H9 (cell line): ENCODE data around the gene ACVR2B. TPM values are rescaled to one million over a fixed set of nuclear protein-coding genes. Genes with fewer than 3 reads are reported as not detected.

Experiments
- DNase-seq: peaks from one replicate; pipeline ENCODE4 v3.0.0-alpha.2; 2017
- H2AFZ ChIP-seq: one replicate; pipeline ENCODE4 v1.6.1; 2013; ENCODE audit warnings: mild to moderate bottlenecking, low read length, control low read depth, moderate library complexity
- H2AK5ac ChIP-seq: 2 replicates; pipeline ENCODE4 v1.6.1; 2013; ENCODE audit warnings: low read length, control low read depth, mixed read lengths; ENCODE audit not compliant: insufficient read length
- H2BK120ac ChIP-seq: one replicate; pipeline ENCODE4 v1.6.1; 2013; ENCODE audit warnings: low read depth, mild to moderate bottlenecking, low read length, control low read depth, inconsistent platforms; ENCODE audit not compliant: poor library complexity, severe bottlenecking
- H2BK12ac ChIP-seq: 2 replicates; pipeline ENCODE4 v1.6.1; 2013; ENCODE audit warnings: low read length, control low read depth, mixed read lengths, low read depth; ENCODE audit not compliant: insufficient read length
- H2BK15ac ChIP-seq: 2 replicates; pipeline ENCODE4 v1.6.1; 2013; ENCODE audit warnings: low read depth, low read length, control low read depth
- H2BK20ac ChIP-seq: one replicate; pipeline ENCODE4 v1.6.1; 2013; ENCODE audit warnings: low read depth, mild to moderate bottlenecking, low read length, control low read depth, inconsistent platforms; ENCODE audit not compliant: poor library complexity, severe bottlenecking
- H2BK5ac ChIP-seq: 2 replicates; pipeline ENCODE4 v1.6.1; 2013; ENCODE audit warnings: low read length, control low read depth, mixed read lengths; ENCODE audit not compliant: insufficient read length
- H3K14ac ChIP-seq: 2 replicates; pipeline ENCODE4 v1.6.1; 2013; ENCODE audit warnings: low read length, control low read depth; ENCODE audit not compliant: insufficient read depth
- H3K18ac ChIP-seq: 2 replicates; pipeline ENCODE4 v1.6.1; 2013; ENCODE audit warnings: low read depth, mild to moderate bottlenecking, mixed read lengths, low read length, control low read depth; ENCODE audit not compliant: insufficient read length
- H3K23ac ChIP-seq: 2 replicates; pipeline ENCODE4 v1.6.1; 2013; ENCODE audit warnings: low read length, control low read depth, mixed read lengths, low read depth; ENCODE audit not compliant: insufficient read length
- H3K23me2 ChIP-seq: 2 replicates; pipeline ENCODE4 v1.6.1; 2013; ENCODE audit warnings: low read depth, mild to moderate bottlenecking, mixed read lengths, low read length, control low read depth; ENCODE audit not compliant: insufficient read length, poor library complexity, severe bottlenecking
- H3K27ac ChIP-seq: 2 replicates; pipeline ENCODE4 v1.5.1; 2013; ENCODE audit warnings: low read length, control low read depth, mixed read lengths, low read depth; ENCODE audit not compliant: insufficient read length
- H3K27me3 ChIP-seq: 2 replicates; pipeline ENCODE4 v1.6.1; 2013; ENCODE audit warnings: low read length, control low read depth, inconsistent platforms; ENCODE audit not compliant: insufficient read depth
- H3K4ac ChIP-seq: 2 replicates; pipeline ENCODE4 v1.6.1; 2013; ENCODE audit warnings: low read depth, mild to moderate bottlenecking, control low read depth, inconsistent platforms, low read length, moderate library complexity
- H3K4me1 ChIP-seq: 2 replicates; pipeline ENCODE4 v1.6.1; 2013; ENCODE audit warnings: low read length, control low read depth, inconsistent platforms; ENCODE audit not compliant: insufficient read depth
- H3K4me2 ChIP-seq: 2 replicates; pipeline ENCODE4 v1.6.1; 2013; ENCODE audit warnings: low read length, control low read depth, mixed read lengths; ENCODE audit not compliant: insufficient read length, insufficient read depth
- H3K56ac ChIP-seq: 2 replicates; pipeline ENCODE4 v1.6.1; 2013; ENCODE audit warnings: low read depth, mild to moderate bottlenecking, mixed read lengths, low read length, control low read depth; ENCODE audit not compliant: insufficient read length
- H3K79me1 ChIP-seq: 2 replicates; pipeline ENCODE4 v1.6.1; 2013; ENCODE audit warnings: low read depth, mild to moderate bottlenecking, moderate library complexity, low read length, control low read depth, inconsistent platforms; ENCODE audit not compliant: insufficient read depth, poor library complexity, severe bottlenecking
- H3K79me2 ChIP-seq: 2 replicates; pipeline ENCODE4 v1.6.1; 2013; ENCODE audit warnings: low read length, control low read depth, inconsistent platforms; ENCODE audit not compliant: insufficient read depth
- H3K9ac ChIP-seq: 2 replicates; pipeline ENCODE4 v1.6.1; 2013; ENCODE audit warnings: low read length, control low read depth, mixed read lengths; ENCODE audit not compliant: insufficient read length; ENCODE audit errors: extremely low read depth
- H3K9me3 ChIP-seq: one replicate; pipeline ENCODE4 v1.6.1; 2013; ENCODE audit warnings: low read depth, low read length, inconsistent platforms; ENCODE audit not compliant: control insufficient read depth
- H3T11ph ChIP-seq: one replicate; pipeline ENCODE4 v1.6.1; 2013; ENCODE audit warnings: mild to moderate bottlenecking, low read length, control low read depth, inconsistent platforms
- H4K20me1 ChIP-seq: one replicate; pipeline ENCODE4 v1.6.1; 2013; ENCODE audit not compliant: control insufficient read depth, insufficient read length, insufficient read depth
- H4K5ac ChIP-seq: 2 replicates; pipeline ENCODE4 v1.6.1; 2013; ENCODE audit warnings: low read depth, mild to moderate bottlenecking, mixed read lengths, low read length, control low read depth; ENCODE audit not compliant: insufficient read length
- H4K8ac ChIP-seq: replicated peaks from 2 replicates; pipeline ENCODE4 v1.6.1; 2013; ENCODE audit warnings: low read length, control low read depth, mixed read lengths, low read depth; ENCODE audit not compliant: insufficient read length
- H4K91ac ChIP-seq: 2 replicates; pipeline ENCODE4 v1.6.1; 2013; ENCODE audit warnings: low read depth, mild to moderate bottlenecking, moderate library complexity, mixed read lengths, low read length, control low read depth; ENCODE audit not compliant: insufficient read length
- H3K27ac Mint-ChIP-seq, 3 experiments: 2 replicates in 2 of 3; 3 replicates in 1 of 3; pipeline ENCODE4 v1.8.0; 2020 to 2021; ENCODE audit warnings: mixed read lengths in 3 of 3, mild to moderate bottlenecking in 1 of 3, moderate library complexity in 1 of 3
- H3K27me3 Mint-ChIP-seq: 2 replicates; pipeline ENCODE4 v1.8.0; 2021; ENCODE audit warnings: low read depth, mild to moderate bottlenecking, moderate library complexity, mixed read lengths
- H3K36me3 Mint-ChIP-seq, 3 experiments: 2 replicates in 2 of 3; 3 replicates in 1 of 3; pipeline ENCODE4 v1.8.0; 2020 to 2021; ENCODE audit warnings: low read depth in 3 of 3, mixed read lengths in 3 of 3; ENCODE audit not compliant: insufficient read depth in 1 of 3
- H3K4me1 Mint-ChIP-seq, 2 experiments: 2 replicates each; pipeline ENCODE4 v1.8.0; 2020; ENCODE audit warnings: mixed read lengths in 2 of 2
- H3K4me3 Mint-ChIP-seq, 2 experiments: 2 replicates in 1 of 2; 3 replicates in 1 of 2; pipeline ENCODE4 v1.8.0; 2020 to 2021; ENCODE audit warnings: mild to moderate bottlenecking in 2 of 2, mixed read lengths in 2 of 2, moderate library complexity in 1 of 2
- H3K9me3 Mint-ChIP-seq, 2 experiments: 2 replicates in 1 of 2; 3 replicates in 1 of 2; pipeline ENCODE4 v1.8.0; 2020; ENCODE audit warnings: mild to moderate bottlenecking in 2 of 2, mixed read lengths in 2 of 2, moderate library complexity in 1 of 2
- WGBS: extraction: QIAGEN DNeasy Blood & Tissue Kit; methylation state at CpG from one replicate; pipeline ENCODE4 v1.1.7; 2013; ENCODE audit warnings: missing lambda C conversion rate, low lambda C conversion rate, mixed read lengths; ENCODE audit not compliant: insufficient read length; ENCODE audit errors: extremely low coverage; 5-methylcytosine and 5-hydroxymethylcytosine counted together
- total RNA-seq: library from RNA; stranded (reverse); gene quantifications from 2 replicates; pipeline ENCODE4 v1.2.1, GENCODE V29; 2021
- TF ChIP-seq, protein P1 (sequence below): fragments of 200-600 bp; sonication (generic); conservative IDR thresholded peaks from 3 replicates; pipeline ENCODE4 v1.8.0; 2021; ENCODE audit warnings: antibody characterized with exemption, mild to moderate bottlenecking

ACVR2B gene
- total RNA-seq, 1 experiment from 2014 or later: 105 TPM

DNA sequence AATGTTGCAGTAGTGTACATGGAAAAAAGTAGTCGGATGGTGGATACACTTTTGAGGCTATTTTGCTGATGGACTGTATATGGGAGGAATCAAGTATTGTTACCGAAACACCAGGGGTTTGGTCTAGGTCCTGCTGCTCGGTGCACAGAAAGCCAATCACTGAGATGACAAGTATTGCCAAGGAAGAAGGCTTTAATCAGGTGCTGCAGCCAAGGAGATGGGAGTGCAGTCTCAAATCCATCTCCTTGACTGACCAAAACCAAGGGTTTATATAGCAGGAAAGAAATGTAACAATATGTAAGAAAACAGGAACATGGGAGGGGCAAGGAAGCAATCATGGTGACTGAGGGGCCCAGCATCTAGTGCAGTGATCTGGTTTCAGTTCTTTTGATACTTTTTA, 2.8 kb upstream of the ACVR2B start:
- H3K9ac ChIP-seq: no peak overlapping the region
- no peak overlapping the region for H3K18ac ChIP-seq
- no peak overlapping the region for H2BK12ac ChIP-seq
- H2BK20ac ChIP-seq: no peak overlapping the region
- H3K9me3 ChIP-seq: no peaks in the 10 kb centered on the region
- peaks cover 2% of the 10 kb centered on the region for H4K20me1 ChIP-seq
- H2BK5ac ChIP-seq: no peak overlapping the region
- no peak overlapping the region for H4K8ac ChIP-seq
- H3K79me2 ChIP-seq: peaks cover under 1% of the 10 kb centered on the region; the same call in 1 of the 2 replicates
- no peak overlapping the region for H3K27ac ChIP-seq
- H3K27me3 Mint-ChIP-seq: peaks cover 9% of the 10 kb centered on the region
- no peak overlapping the region for H3K56ac ChIP-seq
- H4K91ac ChIP-seq: no peak overlapping the region
- H3K4ac ChIP-seq: no peak overlapping the region
- H3K9me3 Mint-ChIP-seq: peaks cover 5% of the 10 kb centered on the region in 2 experiments; a peak in 4 of 5 replicates
- no peak overlapping the region for H3K14ac ChIP-seq
- no peak overlapping the region for H2BK15ac ChIP-seq
- H3K23me2 ChIP-seq: peaks cover 11% of the 10 kb centered on the region
- no peaks in the 10 kb centered on the region for H3K27me3 ChIP-seq
- H3K79me1 ChIP-seq: no peaks in the 10 kb centered on the region
- no peak overlapping the region for H2AK5ac ChIP-seq
- peaks cover 6 to 11% of the 10 kb centered on the region in 2 experiments for H3K4me1 Mint-ChIP-seq
- H3T11ph ChIP-seq: no peak overlapping the region
- H3K4me1 ChIP-seq: no peaks in the 10 kb centered on the region
- peaks cover 4 to 7% (median 6%) of the 10 kb centered on the region in 3 experiments; a peak in 6 of 7 replicates for H3K36me3 Mint-ChIP-seq
- no peak overlapping the region for H2AFZ ChIP-seq
- no peak overlapping the region for H3K27ac Mint-ChIP-seq
- no peak overlapping the region for H4K5ac ChIP-seq
- DNase-seq: no peak
- TF ChIP-seq, protein P1, sequence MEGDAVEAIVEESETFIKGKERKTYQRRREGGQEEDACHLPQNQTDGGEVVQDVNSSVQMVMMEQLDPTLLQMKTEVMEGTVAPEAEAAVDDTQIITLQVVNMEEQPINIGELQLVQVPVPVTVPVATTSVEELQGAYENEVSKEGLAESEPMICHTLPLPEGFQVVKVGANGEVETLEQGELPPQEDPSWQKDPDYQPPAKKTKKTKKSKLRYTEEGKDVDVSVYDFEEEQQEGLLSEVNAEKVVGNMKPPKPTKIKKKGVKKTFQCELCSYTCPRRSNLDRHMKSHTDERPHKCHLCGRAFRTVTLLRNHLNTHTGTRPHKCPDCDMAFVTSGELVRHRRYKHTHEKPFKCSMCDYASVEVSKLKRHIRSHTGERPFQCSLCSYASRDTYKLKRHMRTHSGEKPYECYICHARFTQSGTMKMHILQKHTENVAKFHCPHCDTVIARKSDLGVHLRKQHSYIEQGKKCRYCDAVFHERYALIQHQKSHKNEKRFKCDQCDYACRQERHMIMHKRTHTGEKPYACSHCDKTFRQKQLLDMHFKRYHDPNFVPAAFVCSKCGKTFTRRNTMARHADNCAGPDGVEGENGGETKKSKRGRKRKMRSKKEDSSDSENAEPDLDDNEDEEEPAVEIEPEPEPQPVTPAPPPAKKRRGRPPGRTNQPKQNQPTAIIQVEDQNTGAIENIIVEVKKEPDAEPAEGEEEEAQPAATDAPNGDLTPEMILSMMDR: no peak
- WGBS: no CpG with 5 or more reads among the region's 3 CpGs
- H3K23ac ChIP-seq: no peak overlapping the region
- no peak overlapping the region for H2BK120ac ChIP-seq
- no peak overlapping the region for H3K4me2 ChIP-seq
- H3K4me3 Mint-ChIP-seq: no peak overlapping the region
